GM11168 (cell line): ENCODE results near the gene MARK2.

Experiments used
- in situ Hi-C: fragments of 300-500 bp; cut with MboI; formaldehyde crosslinking; loops from one replicate; pipeline ENCODE4 v1.12.0; 2022; ENCODE audit warnings: low sequenced_read_pairs; ENCODE audit not compliant: unreplicated experiment

MARK2 gene

DNA sequence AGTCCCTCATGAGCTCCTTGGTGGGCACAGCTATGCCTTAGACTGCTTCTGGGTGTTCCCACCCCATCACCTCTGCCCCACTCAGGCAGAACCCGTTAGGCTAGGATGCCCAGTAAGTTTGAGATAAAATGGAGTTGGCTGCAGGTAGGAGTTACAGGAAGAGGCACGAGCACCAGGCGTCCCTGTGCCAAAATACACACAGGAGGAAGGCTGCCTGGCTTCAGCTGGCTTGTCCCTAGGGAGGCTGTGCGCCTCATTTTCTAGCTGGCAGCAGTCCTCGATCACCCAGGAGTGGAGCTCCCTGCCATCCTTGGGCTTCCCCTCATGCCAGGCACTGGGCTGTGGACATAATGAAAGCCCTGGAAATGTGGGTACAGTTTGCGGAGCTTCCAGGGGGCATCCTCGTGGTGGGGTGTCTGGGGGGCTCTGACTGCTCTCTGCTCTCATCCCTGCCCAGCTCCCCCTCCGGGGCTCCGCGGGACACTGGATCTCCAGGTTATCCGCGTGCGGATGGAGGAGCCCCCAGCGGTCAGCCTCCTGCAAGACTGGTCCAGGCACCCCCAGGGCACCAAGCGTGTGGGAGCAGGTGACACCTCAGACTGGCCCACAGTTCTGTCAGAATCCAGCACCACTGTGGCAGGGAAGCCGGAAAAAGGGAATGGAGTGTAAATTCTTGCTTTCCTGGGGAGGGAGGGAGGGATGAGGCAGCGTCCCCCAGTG is 12.3 kb upstream of the MARK2 start:
- in situ Hi-C loops = loop anchor here (5.0 kb wide), 1 partner anchor 44 kb away; no protein-coding TSS in a partner anchor

DNA sequence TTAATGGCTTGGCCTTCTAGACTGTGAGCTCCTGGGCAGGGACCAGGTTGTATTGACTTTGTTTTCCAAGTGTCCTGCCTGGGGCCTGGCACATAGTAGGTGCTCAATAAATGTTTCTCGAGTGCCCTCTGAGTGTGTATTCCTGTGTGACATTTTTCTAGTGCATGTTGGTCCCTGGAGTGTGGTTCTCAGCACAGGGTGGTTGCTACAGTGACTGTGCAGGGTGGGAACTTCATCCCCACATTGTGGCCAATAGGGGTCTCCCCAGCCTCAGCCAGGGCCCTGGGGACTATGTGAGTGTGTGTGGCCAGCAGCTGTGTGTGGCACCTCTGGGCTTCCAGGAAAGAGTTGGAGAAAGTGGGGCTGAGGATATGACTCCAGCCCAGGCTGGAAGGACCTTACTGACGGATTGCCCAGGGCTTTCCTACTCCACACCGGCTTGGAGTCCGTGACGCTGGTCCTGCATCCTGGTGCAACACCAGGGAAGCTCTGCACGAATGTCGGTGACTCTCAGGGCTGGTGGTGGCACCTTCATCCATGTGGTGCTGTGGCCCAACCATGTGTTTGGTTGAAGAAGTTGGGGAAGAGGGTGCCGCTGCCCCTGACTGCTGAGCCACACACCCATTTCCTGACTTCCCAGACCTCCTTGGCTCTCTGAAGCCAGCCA is 9.0 kb upstream of the MARK2 start:
- in situ Hi-C loops = loop anchor here (5.0 kb wide), 1 partner anchor 48 kb away; no protein-coding TSS in a partner anchor

DNA sequence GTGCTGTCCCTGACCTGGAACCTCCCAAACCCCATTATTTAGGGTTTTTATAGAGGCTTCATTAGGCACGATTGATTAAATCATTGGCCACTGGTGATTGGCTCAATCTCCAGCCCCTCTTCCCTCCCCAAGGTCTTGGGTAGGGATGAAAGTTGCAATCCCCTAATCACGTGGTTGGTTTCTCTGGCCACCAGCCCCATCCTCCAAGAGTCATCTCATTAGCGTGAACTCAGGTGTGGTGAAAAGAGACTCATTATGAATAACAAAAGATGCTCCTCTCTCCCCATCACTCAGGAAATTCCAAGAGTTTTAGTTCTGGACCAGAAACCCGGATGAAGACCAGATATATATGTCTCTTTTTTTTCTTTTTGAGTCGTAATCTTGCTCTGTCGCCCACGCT is 7.6 kb upstream of the MARK2 start:
- in situ Hi-C loops = no loop called here

- in situ Hi-C loops = no loop called here
These were observed 6.6 kb upstream of the MARK2 start for GRCh38 chr11:63832336-63832735.

DNA sequence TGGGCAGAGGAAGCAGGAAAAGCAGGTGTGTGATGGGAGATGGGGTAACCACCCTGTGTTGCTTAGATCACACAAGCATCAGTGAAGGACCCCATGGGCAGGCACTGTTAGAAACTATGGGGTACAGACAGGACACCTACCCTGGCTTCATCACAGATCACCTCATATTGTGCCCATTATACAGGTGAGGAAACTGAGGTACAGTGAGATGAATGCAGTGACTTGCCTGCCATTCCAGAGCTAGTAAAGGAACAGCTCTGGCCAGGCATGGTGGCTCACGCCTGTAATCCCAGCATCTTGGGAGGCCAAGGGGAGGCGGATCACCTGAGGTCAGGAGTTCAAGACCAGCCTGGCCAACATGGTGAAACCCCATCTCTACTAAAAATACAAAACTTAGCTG is 5.9 kb upstream of the MARK2 start:
- in situ Hi-C loops = no loop called here

- in situ Hi-C loops = loop anchor here (5.0 kb wide), 1 partner anchor 93 kb away; no protein-coding TSS in a partner anchor
These were observed 4.3 kb upstream of the MARK2 start for GRCh38 chr11:63834535-63835157.

- in situ Hi-C loops = loop anchor here (5.0 kb wide), 1 partner anchor 92 kb away; no protein-coding TSS in a partner anchor
These were observed 3.8 kb upstream of the MARK2 start for GRCh38 chr11:63835158-63835545.

GRCh38 chr11:63837027-63837688 is 1.8 kb upstream of the MARK2 start:
- in situ Hi-C loops = loop anchor here (5.0 kb wide), 1 partner anchor 90 kb away; no protein-coding TSS in a partner anchor

GRCh38 chr11:63837739-63838138 is 1.2 kb upstream of the MARK2 start:
- in situ Hi-C loops = loop anchor here (5.0 kb wide), 1 partner anchor 90 kb away; no protein-coding TSS in a partner anchor

DNA sequence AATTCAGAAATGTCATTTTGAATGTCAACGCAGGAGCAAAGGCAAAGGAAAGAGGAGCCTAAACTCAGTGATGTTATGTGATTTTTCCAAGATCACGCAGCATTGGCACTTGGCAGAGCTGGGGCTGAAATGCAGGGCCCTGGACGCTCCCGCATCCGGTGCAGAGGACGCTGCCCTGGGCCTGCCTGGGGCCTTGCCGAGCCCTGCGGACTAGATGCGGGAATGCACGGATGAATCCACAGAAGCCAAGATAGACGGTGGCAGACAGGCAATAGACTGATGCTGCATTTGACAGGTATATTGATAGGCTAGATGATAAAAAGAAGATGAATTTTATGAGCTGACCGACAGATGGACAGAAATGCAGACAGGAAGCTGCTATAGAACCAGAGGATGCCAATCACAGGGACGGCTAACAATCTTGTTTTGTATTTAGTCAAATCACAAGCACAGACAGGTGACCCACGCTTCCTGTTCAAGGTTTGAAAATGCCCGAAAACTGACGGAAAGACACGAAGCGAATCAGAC is 696 bp upstream of the MARK2 start:
- in situ Hi-C loops = loop anchor here (5.0 kb wide), 1 partner anchor 89 kb away; no protein-coding TSS in a partner anchor

- in situ Hi-C loops = loop anchor here (5.0 kb wide), 1 partner anchor 88 kb away; no protein-coding TSS in a partner anchor
These were observed 822 bp downstream of the MARK2 start for GRCh38 chr11:63839508-63840355.

GRCh38 chr11:63840356-63841060 is 1.6 kb downstream of the MARK2 start:
- in situ Hi-C loops = no loop called here

DNA sequence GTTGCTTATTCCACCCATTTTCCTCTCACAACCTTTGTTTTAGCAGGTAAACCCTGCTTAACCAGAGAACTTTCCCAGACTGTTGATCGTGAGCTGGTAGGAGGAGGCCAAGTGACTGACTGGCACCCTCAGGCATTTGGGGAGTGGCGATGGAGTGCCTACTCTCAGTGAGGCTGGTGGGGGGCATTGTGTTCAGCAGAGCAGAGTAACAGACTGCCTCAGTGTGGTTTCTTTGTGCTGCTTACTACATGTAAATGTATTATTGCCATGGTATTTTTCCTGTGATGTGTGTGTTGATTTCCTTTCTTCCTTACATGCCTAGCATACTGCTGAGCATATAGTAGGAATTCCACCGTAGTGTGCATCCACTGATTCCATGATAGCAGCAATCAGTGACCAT is 2.6 kb downstream of the MARK2 start:
- in situ Hi-C loops = no loop called here

DNA sequence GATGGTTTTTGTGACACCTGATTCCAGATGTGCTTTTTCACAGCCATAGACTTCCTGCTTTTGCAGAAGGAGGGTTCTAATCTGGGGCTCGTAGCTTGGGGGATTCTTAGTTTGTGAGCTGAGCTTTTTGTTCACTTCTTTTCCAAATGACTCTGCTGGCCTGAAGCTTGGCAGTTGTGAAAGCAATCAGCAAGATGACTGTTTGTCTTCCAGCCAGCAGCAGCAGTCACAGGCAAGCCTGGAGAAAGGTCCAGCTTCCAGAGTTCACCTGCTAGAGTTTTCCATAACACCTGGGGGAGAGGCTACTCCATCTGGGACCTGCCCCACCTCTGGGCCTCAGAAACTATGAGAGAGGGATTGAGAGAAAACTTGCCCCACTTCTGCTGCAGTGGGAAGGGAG is 4.1 kb downstream of the MARK2 start:
- in situ Hi-C loops = no loop called here

- in situ Hi-C loops = no loop called here
These were observed 5.9 kb downstream of the MARK2 start for GRCh38 chr11:63844836-63845235.

- in situ Hi-C loops = no loop called here
These were observed 6.4 kb downstream of the MARK2 start for GRCh38 chr11:63845303-63845702.

DNA sequence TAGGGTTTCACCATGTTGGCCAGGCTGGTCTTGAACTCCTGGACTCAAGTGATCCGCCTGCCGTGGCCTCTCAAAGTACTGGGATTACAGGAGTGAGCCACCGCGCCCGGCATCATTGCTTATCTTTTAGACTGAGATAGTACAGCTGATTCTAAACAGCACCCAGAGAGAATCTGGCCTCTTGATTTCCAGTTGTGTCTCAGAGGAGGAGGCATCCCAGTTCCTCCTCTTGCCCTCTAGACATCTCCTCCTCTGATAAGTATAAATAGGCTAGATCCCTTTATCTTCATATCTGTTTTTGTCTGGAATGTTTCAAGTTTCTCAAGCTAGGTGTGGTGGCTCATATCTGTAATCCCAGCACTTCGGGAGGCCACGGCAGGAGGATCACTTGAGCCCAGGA is 7.0 kb downstream of the MARK2 start:
- in situ Hi-C loops = no loop called here

DNA sequence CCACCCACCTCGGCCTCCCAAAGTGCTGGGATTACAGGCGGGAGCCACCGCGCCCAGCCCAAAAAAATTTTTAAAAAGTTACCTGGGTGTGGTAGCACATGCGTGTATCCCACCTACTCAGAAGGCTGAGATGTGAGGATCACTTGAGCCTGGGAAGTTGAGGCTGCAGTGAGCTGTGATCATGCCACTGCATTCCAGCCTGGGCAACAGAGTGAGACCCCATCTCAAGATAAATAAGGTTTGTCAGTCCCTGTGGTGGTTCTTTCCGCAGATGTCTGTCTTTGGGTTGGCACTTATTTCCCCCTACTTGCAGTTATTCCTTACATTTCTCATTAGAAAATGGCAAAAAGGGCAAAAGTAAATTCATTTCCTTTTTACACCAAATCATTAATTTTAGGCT is 8.0 kb downstream of the MARK2 start:
- in situ Hi-C loops = no loop called here

GRCh38 chr11:63847363-63847762 is 8.5 kb downstream of the MARK2 start:
- in situ Hi-C loops = no loop called here
